NCI-H226 (cell line): ENCODE measurements around the gene PDGFRA.

ENCODE experiments used
- DNase-seq: peaks from one replicate; pipeline ENCODE4 v3.0.0-alpha.2; 2015

Gene PDGFRA

DNA sequence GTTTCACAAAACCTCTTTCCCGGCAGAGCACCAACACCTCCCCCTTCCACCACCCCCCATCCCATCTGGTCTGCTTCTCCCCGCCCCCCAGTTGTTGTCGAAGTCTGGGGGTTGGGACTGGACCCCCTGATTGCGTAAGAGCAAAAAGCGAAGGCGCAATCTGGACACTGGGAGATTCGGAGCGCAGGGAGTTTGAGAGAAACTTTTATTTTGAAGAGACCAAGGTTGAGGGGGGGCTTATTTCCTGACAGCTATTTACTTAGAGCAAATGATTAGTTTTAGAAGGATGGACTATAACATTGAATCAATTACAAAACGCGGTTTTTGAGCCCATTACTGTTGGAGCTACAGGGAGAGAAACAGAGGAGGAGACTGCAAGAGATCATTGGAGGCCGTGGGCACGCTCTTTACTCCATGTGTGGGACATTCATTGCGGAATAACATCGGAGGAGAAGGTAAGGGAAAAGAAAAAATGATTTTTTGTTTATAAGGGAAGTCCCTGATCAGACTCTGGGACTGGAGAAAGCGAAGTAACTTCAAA is at the start of gene PDGFRA:
TSS of gene PDGFRA (plus strand) at position 333 of the 541 bp plus-strand sequence. CDS start 29,476 bp downstream, outside the sequence.
- no peak for DNase-seq

DNA sequence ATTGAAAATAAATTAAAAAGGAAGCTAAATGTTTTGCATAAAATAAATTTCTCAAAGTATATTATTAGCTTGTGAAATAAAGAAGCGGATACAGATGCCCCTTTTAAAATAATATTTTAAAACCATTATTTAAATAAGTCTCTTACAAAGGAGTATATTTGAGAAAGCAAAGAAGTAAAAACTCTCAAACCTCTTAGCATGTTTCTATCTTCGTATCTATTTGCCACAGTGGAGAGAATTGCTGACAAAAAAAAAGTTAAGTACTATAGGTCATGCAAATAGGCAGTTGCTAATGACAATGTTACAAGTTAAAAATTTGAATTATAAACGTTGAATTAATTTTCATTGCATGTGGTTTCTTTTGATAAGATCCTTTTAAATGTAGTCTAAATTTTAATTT is 44.5 kb upstream of the PDGFRA start:
- DNase-seq: no peak

DNA sequence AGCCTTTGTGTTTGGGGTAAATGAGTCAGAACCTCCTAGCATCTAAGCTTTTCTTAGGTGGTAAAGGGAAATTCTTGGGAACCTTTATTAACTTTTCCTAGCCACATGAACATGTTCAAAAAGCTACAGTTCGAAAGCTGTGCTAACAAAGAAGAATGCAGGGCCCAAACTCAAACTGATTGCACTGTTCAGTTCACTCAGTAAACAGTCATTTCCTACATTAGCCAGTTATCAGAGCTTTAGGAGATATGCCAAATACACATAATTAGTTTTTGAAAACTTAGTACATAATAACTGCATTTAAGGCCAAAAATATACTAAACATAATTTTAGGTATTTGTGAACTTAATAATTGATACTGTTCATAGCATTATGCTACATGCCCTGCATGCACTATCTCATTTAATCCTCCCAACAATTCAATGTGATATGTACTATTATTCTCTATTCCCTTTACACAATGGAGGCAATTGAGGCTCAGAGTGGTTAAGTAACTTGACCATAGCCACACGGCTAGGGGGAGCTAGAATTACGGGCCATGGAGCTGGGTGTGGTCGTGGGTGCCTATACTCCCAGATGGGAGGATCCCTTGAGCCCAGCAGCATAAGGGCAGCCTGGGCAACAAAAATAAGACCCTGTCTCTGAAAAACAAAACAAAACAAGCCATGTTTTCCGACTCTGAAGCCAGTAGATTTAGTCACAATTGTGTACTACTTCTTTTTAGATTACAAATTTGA is 43.9 kb upstream of the PDGFRA start:
- no peak for DNase-seq

DNA sequence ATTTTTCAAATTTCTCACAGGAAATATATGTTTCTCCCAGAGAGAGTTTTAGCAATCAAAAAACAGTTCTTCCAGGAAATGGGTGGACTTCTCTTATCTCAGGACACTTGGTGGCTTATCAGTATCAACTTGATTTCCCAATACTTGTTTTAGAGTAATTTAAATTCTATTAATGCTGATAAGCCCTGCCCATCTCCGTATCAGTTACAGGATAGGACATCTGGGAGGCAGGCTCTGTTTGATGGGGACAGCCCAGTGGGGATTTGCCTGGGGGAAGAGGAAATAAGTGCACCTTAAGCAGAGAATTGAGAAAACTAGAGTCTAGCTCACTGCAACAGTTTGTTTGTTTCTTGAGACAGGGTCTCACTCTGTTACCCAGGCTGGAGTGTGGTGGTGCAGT is 43.2 kb upstream of the PDGFRA start:
- no peak for DNase-seq

DNA sequence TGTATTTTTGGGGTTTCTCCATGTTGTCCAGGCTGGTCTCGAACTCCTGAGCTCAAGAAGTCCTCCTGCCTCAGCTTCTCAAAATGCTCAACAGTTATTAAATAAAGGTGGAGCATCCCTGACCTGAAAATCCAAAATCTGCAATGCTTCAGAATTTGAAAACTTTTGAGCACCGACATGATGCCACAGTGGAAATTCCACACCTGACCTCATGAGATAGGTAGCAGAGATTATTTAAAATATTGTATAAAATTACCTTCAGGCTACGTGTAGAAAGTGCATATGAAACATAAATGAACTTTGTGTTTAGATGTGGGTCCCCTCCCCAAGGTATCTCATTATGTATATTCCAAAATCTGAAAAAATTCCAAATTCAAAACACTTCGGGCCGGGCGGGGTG is 42.7 kb upstream of the PDGFRA start:
- no peak for DNase-seq

DNA sequence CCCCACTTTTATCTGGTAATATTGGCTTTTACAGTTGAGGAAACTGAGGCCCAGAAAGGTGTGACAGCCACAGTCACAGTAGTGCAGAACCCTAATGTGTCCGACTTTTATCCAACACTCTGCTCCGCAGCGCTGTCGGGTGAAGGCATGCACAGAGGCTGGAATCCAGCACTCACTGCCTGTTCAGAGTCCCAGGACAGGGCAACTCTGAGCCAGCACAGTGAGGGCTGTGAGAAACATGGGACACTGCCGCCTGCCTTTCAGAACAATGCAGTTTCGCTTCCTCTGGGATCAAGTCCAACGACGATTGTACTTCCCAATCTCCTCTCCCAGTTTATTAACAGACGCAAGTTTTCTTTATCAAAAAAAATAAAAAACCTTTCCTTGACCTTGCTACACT is 41.9 kb upstream of the PDGFRA start:
- no peak for DNase-seq

DNA sequence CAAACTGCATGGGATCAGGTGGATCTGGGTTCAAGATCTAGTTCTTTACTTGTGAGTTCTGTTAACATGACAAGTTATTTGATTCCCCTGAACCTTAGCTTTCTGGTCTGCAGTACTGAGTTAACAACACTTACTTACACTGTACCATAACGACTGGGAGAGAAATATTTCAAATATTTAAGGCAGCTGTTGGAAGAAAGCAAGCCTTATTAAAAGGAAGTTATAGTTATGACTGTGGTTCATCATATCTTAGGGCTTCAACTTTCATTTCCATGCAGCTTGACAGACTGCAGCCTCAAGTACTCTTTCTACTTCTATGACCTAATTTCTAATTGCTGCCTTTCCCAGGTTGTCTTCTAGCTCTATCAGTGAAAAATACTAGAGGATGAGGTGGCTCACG is 40.0 kb upstream of the PDGFRA start:
- DNase-seq: peak; percentile 42

DNA sequence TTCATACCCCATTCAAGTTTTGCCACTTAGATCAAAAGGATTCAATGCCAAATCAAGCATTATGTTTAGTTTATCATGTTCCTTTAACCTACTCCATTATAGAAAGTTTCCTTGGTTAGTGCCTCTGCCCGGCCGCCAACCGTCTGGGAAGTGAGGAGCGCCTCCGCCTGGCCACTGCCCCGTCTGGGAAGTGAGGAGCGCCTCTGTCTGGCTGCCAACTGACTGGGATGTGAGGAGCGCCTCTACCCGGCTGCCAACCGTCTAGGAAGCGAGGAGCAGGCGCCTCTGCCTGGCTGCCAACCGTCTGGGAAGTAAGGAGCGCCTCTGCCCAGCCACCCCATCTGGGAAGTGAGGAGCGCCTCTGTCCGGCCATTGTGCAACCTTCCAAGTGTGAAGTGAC is 36.3 kb upstream of the PDGFRA start:
- no peak for DNase-seq

DNA sequence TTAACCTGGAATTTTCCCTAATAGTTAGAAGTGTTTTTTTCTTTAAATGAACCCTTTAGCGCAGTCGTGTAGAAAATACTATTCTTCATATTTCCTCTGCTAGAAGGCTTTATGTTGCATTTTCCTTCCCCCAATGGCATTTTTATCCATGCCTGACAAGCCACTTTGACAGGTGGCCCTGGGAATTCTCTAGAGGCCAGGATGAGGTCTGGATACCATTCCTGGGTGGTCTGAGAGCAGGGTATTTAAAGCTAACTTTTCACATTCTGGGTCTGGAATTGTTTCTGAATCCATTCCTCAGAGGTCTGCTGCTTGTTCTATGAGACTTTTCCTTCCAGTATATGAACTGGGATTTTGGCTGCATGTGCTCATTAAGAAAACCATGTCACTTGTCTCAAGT is 31.2 kb upstream of the PDGFRA start:
- DNase-seq: no peak

DNA sequence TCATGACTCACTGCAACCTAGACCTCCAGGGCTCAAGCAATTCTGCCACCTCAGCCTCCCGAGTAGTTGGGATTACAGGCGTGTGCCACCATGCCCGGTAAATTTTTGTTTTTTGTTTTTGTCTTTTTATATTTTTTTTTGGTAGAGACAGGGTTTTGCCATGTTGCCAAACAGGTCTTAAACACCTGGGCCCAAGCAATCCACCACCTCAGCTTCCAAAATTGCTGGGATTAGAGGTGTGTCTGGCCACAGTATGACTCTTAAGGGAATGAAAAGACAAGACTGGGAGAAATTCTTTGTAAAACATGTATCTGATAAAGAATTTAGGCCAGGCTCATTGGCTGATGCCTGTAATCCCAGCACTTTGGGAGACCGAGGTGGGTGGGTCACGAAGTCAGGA is 29.2 kb upstream of the PDGFRA start:
- DNase-seq: no peak

DNA sequence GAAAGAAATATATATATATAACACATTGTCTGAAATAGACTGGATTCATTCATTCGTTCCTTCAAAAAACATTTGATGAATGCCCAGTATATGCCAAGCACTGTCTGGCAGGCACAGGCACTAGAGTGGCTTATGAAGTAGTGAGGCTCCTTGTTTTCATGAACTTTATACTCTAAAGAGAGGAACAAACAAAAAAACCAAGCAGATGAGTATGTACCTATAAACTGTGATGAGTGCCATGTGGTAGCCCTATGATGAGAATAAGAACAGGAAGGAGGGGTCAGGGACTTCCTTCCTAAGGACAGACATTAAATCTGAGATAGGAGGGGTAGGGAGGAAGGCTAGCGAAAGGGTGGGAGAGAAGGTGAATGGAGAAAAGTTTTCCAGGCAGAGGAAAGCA is 19.5 kb upstream of the PDGFRA start:
- DNase-seq: no peak

DNA sequence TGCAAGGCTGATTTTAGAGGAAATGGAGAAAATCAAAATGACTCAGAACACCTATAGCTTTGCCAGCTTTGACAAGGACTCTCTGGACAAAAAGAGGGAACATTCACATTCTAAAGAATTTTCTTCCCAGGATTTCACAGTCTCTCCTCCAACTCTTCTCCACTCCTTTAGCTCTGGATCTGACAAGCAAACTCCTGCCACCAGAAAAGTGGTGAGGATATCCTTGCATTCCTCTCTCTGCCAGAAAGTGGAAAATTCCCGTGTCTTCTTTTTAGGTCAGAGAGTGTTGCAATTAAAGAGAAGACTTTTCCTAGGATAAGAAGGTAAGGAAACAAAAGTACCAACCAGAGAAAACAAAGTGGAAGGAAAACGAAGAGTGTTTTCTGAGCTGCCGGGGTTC is 16.1 kb upstream of the PDGFRA start:
- peak; percentile 7 for DNase-seq

DNA sequence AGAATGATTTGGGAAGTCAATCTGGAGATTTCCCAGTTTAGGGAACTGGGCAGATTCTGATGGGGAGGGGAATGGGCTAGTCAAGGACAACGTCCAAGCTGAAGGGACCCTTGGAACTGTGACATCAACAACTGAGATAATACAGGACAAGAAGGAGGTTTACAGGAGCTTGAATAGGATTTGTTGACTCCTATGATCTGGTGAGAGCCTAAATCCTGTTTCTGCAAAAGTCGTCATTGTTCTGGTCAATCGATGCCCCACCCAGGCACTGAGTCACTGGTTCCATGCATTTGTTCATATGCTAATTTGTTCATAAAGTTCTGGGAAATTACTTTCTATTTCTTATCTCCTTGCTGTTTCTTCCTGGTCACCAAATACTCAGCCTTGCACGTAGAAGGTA is 15.3 kb upstream of the PDGFRA start:
- DNase-seq: no peak

DNA sequence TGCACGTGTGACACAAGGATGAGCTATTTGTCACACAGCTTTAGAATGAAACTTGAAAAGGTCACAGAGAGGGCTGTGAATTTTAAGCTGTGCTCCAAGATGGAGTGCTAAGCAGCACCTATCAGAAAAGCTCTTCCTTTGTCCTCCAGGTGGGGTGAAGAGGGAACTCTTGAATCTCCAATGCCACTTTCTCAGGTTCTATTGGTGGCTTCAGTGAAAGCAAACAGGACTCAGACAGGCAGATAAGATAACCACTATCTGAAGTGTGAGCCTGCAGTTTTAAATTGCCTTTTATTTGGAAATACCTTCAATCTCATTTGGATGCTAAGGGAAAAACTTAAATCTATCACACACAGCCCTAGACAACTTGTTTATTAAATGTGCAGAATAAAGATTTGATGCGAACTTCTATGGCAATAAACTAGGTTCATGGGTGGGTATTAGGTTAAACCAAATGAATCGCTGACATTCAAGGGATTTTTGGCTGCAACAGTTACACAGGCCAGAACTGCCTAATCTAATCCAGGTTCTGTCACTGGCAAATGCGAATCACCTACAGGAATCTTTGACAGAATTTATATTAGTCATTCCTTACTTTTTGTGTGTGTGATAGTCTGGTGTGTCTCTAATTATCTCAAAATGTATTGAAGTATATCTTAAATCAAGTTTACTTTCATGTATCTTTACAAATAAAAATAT is 13.6 kb upstream of the PDGFRA start:
- DNase-seq: no peak

DNA sequence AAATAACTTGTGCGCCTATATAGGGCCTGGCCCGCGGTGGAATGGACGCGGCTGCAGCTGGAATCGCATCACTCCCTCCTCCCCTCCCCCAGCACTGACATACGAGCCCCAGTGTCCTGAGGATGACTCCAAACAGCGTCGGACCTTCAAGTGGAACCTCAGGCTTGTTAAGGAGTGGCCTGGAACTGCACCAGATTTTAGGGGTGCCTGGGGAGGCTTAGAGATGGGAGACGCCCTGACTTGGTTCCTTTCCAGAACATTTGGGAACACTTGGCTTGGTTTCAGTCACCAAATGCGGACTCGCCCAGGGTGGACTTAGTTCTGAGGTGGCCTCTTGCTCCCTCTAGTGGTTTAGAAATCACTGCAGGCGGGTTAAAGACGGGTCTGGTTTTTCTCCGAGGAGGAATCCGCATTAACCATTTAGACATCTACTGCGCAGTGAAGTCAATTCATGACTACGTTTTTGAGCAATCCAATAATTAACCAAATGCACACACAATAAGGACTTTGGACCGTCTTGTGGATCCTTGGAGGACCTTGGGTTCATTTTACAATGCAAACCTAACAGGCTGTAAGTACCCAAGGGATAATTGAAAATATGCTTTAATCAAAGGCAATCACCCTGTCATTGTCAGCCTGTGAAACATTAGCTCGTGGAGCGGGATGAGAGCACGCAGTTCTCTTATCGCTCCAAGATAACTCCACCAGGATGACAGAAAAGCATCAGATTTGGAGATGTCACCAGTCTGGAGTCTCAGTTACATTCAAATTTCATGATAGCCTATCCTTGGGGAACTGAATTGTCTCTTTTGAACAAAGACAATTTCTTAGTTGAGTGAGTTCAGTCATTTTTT is 11.2 kb upstream of the PDGFRA start:
- DNase-seq: peak; percentile 35

DNA sequence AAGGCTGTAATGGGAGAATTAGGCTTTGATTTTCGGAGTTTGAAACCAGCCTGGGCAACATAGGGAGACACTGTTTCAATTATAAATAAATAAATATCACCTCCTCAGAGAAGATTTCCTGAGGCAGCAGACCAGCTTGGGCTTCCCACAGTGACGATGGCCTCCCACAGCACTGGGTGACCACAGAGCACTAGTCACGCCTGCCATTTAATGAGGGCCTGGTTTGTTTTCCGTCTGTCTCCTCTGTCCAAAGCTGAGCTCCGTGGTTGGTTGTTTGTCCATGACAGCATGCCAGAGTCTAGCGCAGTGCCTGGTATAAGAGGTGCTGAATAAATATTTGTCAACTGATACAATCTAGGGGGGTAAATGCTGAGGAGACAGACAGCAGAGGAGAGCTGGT is 10.4 kb upstream of the PDGFRA start:
- DNase-seq: no peak

DNA sequence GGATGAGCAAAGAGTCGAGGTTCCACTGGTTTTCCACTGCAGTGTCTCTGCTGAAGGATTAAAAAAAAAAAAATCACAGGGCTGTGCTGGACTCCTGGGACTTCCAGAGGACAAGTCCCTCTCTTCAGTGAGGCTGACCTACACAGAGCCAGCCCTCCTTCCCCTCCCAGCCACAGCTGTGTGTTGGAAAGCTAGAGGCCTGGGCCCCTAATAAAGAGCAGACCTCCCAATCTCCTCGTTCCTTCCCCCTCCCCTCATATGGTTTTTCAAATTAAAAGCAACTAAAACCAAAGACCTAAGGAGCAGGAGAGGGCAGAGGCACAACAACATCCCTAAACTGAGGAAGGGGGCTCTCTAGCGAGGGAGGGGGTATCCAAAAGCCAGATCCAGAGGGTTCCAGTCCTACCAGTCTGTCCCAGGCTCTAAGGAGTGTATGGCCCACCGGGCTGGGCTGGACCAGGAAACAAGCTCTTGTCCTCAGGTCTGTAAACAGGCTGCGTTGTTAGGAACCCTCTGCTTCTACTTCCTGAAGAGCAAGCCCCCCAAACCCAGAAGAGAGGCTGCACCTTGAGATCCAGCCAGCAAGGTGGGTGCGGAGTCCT is 4.0 kb upstream of the PDGFRA start:
- DNase-seq: no peak

DNA sequence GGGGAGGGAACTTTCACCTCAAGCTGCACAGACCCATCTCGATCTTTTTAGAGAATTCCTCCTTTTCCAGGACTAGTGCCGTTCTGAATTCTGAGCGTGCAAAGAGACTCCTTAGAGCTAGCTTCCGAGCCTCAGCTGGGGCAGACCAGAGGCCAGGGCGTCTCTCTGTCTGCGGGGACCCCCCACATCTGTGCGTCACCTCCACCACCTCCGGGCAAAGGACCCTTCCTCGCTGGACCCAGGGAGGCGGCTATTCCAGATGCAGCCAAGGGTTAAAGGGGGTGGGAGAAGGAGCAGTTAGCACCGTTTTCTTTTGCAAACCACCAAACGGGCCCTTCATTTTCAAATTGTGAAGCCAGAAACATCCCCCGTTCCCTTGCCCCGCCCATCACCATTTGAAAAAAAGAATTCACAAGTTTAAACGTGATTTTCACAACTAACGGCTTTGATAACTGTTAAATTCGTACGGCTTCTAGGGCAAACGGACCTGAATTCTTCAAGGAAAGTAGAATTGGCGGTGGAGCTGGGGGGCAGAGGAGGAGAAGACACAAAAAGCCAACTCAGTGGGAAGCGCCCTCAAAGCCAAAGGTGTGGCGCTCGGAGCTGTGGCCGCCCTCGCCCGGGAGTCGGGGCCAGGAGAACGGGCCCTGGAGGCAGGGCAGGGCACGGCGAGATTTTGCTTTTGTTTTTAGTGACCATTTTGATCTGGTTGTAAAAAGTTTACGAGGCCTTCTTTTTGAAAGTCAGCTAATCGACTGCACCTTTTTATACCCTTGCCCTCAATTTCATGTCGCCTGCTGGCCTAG is 3.3 kb upstream of the PDGFRA start:
- DNase-seq: no peak

DNA sequence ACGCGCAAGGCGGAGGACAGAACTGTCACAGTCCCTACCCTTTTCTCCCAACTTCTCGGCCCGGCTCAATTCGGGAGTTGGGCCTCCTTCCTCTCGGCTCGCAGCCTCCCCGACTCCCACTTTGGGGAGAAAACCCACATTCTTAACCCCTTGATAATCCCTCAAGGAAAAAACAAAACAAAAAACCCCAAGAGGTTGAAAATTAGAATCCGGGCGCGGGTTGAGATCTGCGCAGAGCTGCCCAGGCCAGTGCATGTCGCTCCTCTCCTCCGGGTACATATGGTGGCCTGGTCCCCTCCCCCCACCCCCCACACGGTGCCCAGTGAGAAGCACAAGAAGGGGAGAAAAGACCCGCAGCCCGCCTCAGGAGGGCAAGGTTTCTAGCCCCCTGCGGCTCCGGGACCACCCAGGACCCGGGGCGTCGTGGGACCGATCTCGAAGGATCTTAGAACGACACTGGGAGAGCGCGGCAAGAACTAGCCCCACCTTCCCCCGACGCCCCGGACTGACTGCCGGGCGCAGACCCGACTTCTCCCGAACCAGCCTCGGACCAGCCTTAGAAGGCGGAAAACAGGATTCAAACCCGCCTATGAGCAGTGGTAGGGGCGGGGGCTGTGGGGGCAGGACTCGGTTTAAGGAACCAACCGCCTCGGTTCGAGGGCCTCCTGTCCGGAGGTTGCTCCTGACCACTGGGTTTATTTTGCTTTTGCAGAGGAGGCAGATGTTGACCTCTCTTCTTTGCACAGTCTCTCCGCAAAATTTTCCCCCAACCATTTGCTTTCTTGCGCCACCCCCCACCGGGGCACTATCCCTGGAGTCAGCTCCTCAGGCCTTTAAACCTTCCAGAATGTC is 2.5 kb upstream of the PDGFRA start:
- no peak for DNase-seq

DNA sequence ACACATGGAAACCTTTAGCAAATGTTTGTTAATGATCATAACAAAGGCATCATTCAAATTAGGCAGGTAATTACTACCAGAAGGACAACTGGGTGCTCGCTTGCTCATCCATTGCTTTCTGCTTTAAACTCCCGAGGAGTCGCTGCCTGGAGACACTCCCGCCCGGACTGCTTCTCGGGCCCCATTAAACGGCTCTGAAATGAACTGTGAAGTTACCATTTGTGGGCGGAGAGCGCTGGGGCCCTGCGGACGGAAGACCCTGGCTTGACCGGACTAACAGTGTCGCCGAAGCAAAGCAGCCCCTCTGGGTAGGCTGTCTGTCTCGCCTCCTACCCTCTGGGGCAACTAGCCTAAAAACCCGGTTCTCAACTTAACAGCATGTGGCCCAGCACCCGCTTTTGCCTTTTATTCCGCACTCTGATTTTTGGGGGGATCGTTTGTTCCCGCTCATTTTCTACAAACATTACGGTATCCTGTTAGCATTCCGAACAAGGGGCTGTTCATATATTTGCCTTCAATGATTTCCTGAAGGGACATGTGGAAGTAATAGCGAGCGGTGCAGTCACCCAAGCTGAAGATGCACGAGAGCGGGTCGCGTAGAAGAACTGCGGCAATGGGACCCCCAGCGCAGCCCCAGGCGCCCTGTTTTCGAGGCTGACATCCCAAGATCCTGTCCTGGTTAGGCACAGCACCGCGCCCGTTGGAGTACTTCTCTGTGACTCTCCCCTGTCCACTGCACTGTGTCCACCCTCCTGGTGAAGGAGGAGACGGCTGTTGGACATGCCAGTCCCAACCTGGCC is 1.6 kb upstream of the PDGFRA start:
- no peak for DNase-seq
